PC-3 (cell line): ENCODE measurements around the gene MAPK12.

Experiments used
- CTCF ChIP-seq: fragments of 300-600 bp; sonication (generic); conservative IDR thresholded peaks from 2 replicates; pipeline ENCODE4 v1.5.1; 2017; ENCODE audit warnings: antibody characterized with exemption, low read depth, mild to moderate bottlenecking, low read length
- EZH2 ChIP-seq: fragments of 300-600 bp; sonication (generic); IDR thresholded peaks from one replicate; pipeline ENCODE4 v1.6.1; 2017; ENCODE audit warnings: antibody characterized with exemption, mild to moderate bottlenecking, low read length; ENCODE audit not compliant: unreplicated experiment
- EZH2phosphoT487 ChIP-seq: fragments of 300-600 bp; sonication (generic); IDR thresholded peaks from 2 replicates; pipeline ENCODE4 v1.6.1; 2018; ENCODE audit warnings: mild to moderate bottlenecking, antibody characterized with exemption, low read length, borderline replicate concordance

- no peak for TF ChIP-seq CTCF
- TF ChIP-seq EZH2phosphoT487, result no peak
- TF ChIP-seq EZH2, result no peak
Observed at GRCh38 chr22:50278461-50278860, 17.0 kb upstream of the MAPK12 start.
